GM21717 (cell line): ENCODE results near the gene BACH2.
"Not testable (repeated sequence)": the region's sequence is repeated elsewhere in the genome, so short reads cannot be mapped to it uniquely, and the experiment has no call there.

Experiments
- ATAC-seq: cut with Tn5 transposase; IDR thresholded peaks from one replicate; pipeline ENCODE4 v1.9.1; 2021; ENCODE audit warnings: mild to moderate bottlenecking, moderate library complexity; ENCODE audit not compliant: unreplicated experiment

Gene BACH2

DNA sequence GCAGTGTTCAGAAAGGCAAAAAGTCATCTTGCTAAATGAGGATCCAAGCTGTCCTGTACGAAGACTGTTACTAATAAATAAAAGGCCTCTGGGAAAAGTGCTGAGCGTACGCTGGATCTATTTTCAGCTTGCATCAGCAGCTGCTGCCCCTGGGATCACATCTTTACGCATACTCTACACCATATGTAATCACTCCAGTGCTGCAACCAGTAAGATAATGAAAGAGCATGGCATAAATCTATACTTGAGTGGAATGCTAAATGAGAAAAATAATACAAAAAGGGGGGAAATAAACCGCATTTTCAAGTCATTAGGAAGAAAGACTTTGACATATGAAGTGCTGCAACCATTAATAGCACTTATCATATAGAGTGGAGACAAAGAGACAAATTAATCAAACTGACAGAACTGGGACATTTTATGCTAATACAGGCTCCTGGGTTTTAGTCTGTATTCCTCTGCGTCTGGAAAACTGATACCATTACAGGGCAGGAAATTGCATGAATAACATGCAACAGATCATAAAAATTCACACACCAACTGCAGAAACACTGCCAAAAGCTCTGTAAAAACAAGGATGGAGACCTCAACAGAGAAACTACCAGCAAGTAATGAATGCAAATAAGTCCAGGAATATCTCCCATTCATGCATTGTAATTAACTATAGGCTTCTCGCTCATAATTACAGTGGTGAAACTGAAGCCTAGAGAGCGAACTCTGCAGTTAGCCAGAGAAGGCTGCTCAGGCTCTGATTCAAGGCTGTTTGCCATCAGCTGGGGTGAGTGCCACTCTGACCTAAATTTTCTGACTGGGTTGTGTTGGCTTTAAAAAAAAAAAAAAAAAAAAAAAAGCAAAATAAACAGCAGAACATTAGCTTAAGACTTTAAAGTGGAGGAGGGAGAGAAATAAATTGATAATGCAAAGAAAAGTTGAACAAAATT lies 318.6 kb downstream of the BACH2 start:
- no peak for ATAC-seq

DNA sequence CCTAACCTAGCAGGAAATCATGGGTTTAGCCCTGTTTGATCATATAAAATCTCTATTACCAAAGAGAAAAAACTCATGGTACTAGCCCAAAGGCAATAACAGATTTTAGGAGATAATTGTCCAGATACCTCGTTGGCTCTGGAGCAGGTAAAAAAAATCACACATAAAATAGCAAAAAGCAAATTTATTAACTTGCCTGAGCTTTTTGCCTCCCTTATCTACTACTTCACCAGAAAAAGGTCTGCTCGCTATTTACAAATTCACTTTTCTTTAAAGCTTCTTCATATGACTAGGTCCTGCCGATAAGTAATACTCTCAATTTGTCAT lies 320.0 kb downstream of the BACH2 start:
- no peak for ATAC-seq

DNA sequence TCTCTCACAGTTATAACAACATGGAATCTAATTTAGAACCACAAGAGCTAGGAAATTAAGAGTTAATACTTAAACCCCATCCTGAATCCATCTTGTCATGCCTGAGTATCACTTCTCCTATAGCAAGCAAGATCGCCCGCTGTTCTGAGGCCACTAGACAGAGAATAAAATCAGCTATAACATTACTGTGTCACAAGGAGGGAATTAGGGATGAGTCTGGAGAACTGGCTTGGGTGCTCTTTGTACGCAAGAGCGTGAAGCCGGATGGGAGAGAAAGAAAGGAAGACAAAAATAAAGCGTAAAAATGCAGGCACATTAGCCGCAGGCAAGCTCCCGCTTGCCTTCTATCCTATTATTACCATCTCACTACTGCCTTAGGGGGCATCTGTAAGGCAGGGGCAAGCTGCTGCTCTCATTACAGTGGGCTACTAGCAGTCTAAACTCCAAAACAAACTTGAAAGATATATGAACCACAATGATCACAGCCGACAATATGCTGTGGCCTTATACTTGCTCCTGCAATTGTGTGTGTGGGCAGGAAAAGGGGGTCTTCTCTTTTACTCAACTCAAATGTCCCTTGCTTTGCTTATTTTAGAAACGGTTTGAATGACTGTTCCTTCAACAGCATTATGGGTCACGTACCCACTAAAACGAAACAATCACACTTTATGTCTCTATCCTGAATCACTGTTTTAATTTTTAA lies 320.5 kb downstream of the BACH2 start:
- no peak for ATAC-seq

DNA sequence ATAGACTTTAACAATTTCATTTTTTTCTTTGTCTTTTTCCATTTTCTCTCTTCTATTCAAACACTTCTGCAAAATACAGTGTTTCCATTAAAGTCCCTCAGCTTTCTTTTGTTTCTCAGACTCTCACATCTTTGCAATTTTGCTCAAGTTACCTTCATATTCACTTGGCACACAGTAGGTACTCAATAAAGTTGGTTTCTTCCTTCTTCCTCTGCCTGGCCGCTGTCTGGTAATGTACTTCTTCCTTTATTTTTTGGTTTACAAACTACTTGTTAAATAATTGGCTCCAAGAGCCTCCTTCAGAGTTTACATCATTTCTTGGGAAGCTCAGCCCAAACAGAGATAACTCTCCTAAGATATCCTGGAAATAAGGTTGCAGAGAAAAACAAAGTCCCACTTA lies 321.3 kb downstream of the BACH2 start:
- no peak for ATAC-seq

DNA sequence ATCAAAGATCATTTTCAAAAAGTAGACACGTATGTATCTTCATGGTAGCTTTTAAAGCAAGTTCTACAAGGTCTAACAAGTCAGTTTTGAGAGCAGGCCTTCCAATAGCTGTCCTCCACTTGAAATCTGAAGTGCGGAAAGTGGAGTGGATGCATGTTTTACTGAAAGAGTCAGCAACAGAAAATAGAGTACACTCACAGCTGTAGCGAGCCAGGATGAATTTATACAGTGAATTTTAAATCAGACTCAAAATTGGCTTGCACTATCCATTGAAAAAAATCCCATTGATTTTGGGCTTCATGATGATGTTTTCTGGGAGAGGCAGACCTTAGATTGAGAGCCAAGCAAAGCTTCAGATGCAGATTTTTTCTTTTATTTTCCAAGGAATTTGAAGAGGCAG lies 321.8 kb downstream of the BACH2 start:
- ATAC-seq, result no peak

DNA sequence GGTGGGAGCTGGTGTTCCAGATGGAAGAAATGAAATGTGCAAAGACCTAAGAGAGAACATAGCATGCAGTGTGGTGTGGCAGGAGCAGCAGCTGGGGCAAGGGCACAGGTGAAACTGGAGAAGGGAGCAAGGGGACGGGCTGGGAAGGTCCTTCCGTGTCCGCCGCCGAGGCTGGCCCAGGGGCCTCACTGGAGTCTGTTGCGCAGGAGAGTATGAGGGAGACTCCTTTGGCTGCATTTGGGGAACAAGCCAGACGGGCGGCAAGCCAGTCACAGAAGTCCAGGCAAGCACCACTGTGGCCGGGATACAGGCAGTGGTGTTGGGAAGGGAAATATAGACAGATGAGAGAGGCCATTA lies 324.6 kb downstream of the BACH2 start:
- no peak for ATAC-seq

DNA sequence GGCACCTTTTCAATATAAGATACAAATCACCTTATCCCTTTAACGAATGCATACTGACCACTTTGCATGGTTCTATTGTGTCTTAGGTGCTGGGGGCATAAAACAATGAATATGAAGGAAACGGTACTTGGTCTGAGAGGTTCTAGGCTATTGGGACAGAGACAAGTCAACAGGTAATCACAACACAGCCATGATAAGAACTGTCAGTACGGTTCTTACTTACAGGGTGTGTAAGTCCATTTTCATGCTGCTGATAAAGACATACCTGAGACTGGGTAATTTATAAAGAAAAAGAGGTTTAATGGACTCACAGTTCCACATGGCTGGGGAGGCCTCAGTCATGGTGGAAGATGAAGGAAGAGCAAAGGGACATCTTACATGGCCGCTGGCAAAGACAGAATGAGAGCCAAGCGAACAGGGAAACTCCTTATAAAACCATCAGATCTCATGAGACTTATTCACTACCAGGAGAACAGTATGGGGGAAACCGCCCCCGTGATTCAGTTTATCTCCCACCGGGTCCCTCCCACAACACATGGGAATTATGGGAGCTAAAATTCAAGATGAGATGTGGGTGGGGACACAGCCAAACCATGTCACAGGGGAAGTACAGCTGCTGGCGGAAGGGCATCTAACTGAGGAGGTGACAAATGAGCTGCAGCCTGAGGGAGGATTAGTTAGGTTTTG lies 325.2 kb downstream of the BACH2 start:
- ATAC-seq, result not testable (repeated sequence)

DNA sequence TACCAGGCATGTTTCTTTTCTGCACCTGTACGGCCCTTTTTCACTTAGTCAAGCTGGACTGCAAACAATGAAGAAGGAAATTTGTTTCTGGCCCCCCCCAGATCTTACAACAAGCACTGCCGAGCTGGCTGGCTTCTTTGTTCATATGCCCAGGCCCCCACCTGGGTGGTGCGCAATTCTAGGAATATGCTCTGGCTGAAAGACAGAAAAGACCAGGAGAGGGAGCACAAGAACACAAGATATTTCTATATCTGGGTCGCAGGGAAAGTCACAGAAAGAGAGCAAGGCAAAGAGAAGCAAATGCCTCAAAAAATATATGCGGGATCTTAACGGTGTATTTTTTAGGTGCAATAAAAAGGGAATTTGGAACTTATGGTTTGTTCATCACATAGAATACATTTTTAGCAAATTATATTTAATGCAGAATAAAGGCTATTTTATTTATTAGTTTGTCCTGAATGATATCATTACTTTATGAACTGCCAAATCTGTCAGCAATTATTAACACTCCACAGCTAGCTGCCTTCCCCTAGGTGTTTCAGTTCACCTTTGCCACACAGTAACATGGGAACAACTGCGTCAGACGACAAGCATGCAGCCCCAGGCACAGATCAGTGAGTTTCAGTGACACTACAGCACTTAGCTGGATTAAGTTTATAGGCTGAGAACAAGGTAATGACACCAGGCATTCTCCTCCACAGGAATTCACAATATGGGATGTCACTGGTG lies 325.9 kb downstream of the BACH2 start:
- no peak for ATAC-seq

DNA sequence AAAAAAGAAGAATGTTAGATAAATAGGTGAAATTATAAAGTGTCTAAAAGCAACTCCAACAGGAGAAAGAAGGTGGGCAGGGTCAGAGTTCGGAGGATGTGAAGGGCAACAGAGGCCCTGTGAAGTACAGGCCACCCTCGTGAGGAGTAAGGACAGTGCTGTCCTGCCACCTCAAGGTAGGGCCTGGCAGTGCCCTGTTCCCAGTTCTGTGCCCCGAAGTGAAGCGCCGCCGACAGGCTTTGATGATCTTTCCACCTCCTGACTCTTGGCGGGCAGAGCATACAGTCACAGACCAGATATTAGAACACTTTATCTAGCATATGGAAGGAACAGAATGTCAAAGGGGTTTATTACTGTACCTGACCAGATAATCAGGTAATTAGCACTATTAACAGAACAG lies 326.6 kb downstream of the BACH2 start:
- ATAC-seq, result no peak

DNA sequence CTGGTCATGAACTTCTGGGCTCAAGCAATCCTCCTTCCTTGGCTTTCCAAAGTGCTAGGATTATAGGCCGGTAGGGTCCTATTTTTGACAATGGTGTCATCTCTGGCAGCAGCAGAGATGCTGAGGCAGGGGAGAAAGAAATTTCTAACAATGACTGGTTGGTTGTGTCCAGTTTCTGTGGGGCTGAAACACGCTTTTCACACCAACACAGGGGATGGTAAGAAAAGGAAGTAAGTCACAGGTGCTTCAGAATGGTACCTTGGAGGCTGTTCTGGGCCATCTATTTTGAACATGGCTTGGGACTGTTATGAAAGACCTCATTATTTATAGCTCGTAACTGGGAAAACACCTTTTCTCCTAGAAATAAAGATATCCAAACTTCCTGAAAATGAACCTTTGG lies 329.7 kb downstream of the BACH2 start:
- no peak for ATAC-seq

DNA sequence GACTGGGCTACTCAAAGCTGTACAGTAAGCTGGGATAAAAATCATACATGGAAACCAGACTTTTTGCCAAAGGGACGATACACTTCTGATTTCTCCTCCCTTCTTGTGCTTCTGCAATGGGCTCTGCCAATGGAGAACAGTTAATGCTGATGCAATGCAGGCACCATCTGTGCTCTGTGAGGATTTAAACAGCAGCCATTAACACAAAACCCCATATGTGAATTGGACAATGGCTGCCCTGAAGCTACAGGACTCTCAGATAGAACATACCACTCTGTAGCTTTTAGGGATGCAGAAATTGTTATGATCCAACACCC lies 330.5 kb downstream of the BACH2 start:
- no peak for ATAC-seq

DNA sequence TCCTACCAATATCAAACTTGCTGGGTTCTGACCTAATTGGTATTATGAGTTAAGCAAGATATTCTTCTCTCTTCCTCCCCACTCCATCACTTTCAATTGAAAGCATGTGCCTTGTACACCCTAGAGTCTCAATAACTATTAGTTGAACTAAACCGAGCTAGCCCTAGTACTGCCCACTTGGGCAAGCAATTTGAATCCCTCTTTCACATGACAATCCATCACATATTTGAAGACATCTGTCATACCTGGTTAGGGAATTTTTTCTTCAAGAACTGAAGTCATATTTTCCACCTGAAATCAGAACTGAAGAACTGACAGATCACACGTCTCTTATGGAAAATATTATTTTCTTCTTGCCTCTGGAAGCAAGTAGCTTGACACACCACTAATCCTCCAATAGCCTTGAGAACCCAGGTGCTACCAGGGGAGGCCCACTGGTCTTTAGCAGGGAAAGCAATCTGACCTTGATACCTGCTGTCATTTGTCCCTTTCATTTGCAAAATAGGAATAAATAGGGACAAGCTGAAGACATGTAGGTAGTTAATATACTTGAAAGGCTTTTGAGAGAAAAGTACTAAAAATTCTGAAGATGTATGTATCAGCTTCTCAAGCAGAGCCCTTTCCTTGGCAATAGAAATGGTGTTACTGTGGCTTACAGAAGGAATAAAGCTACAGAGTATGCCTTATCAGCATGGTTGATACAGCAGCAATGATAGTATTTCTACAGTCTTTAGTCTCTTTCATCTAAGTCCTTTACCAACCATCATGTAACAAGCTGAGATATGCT lies 331.0 kb downstream of the BACH2 start:
- no peak for ATAC-seq

DNA sequence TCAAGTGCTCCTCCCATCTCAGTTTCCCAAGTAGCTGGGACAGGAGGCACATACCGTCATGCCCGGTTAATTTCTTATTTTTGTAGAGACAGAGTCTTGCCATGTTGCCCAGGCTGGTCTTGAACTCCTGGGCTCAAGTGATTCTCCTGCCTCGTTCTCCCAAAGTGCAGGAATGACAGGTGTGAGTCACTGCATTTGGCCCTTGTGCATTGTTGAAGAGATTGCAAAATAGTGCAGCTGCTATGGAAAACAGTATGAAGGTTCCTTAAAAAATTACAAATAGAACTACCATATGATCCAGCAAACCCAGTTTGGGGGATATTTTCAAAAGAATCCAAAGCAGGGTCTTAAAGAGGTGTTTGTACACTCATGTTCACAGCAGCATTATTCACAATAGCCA lies 333.3 kb downstream of the BACH2 start:
- ATAC-seq, result no peak

DNA sequence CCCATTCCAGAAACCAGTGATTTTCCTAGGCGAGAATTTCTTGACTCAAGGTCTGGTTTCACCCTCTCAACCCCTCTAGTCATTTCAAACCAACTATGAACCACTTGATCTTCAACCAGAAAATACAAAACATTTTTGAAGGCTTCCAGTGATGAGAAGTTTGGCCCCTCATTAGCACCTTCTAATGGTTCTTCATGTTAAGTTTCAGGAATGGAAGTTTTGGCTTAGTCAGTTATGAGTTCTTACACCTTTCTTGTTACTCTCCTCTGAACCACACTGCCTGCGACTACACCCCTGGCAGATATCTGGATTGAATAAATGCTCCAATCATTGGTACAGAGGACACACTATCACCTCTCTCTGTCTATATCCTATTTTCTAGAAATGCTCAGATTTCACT lies 335.2 kb downstream of the BACH2 start:
- ATAC-seq, result no peak

DNA sequence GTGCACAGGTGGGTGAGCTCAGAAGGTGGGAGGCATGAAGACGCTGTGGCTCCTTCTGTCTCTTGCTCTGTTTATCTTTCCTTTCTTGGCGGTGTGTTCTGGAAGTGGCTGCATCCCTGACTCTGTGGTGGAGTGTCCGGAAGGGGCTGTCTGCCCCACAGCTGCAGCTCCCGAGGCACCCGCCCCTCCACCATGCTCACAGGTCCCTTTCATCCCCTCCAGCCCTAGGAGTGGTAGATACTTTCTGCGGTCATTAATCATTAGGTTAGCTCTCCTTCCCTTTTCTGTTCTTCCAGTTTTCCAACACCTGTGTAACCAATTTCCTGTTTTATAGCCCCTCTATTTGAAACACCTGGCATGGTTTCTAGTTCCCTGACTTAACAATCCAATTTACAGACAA lies 336.8 kb downstream of the BACH2 start:
- ATAC-seq, result no peak

DNA sequence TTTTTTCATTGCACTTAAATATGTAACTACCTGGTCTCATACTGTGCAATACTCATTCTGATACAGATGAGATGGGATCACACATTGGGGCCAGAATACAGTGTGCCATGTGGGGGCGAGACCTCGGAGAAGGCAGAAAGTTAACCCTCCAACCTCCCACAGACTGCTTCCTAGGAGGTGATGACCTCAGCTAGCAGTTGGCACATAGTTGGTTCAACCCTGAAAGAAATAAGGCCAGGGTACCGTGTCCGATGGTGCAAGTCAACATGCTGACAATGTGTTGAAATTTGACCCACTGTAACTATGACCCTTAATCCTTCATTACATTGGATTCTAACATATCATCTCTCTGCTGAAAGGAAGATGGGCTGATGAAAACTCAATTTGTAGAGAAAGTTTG lies 340.5 kb downstream of the BACH2 start:
- ATAC-seq, result no peak

DNA sequence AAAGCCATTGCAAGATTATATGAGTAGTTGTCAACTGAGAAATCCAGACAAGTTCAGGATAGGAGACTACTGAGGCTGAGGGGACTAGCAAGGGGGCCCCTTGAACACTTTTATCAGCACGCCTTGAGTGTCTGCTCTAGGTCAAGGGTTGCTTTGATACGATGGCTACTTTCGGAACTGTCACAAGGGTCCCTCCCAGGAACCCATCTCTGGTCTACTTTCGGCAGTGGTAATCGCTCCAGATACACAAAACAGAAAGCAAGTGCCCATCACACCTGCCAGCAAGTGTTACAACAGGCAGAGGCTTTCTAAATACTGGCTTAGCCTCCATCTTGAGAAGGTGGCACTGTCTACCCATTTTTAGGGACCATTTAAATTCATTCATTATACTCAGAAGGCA lies 341.3 kb downstream of the BACH2 start:
- ATAC-seq, result no peak

DNA sequence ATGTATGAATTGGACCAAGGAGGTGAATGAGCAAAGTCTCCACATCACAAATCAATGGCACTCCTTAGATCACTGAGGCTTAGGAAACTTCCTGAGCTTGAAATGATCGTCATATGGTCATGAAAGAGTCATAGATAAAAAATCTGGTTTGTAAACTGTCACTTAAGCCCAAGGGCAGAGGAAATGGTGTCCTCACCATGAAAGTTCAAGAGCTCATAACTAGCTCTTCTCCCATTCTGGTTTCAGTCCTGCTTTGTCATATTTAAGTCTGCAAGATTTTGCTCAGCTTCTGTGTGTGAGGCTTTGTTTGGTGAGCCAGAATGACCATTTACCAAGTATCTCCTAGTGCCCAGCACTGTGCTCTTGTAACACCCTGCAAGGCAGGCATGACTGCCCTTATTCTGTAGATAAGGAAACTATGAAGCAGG lies 341.9 kb downstream of the BACH2 start:
- ATAC-seq, result no peak

DNA sequence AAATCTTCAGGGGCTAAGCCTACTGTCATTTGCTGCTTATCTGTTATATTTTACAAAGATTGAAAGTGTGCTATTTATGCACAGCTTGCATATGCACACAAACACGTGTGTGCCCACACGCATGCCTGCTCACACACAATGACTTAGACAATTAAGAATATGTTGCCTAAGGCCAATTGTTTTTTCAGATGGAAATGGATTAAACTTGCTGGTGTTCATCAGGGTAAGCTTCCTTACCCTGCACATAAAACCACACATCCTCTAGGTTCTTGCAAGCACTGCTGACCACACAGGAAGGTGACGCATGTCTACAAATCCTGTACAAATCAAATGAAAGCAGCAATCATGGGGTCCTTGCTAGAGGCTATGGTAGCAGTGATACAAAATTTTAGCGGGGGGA lies 344.0 kb downstream of the BACH2 start:
- no peak for ATAC-seq

DNA sequence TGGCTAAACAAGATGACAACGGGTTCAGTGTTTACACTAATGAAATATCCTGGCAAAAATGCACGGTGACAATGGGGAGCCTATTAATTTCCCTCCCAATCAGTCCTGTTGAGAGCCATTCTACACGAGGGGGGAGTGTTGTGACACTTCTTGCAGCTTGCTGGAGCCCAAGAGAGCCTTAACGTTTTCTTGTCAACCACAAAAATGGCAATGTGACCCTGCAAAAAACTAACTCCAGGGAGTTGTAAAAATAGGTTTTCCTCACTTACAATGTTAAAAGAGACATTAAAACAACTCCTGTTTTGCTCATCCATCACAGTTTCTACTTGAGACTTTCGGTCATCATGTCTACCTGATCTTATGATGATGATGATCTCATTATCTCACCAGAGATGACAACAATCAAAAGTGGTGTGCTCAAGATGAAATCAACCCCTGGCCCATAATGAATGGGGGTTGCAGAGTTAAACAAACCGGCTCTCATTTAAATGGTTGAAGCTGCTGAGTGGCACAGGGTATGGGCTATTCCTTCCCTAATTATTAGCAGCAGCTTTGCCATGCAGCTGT lies 344.5 kb downstream of the BACH2 start:
- ATAC-seq, result no peak
